ENCODE results near the gene TPSB2.

DNA sequence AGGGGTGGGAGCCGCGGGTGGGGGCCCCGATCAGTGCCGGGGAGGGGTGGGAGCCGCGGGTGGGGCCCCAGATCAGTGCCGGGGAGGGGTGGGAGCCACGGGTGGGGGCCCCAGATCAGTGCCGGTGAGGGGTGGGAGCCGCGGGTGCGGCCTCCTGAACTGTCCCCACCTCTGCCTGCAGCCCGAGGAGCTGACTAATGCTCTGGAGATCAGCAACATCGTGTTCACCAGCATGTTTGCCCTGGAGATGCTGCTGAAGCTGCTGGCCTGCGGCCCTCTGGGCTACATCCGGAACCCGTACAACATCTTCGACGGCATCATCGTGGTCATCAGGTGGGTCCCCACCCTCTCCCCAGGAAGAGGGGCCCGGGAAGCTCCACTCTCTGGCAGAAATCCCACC lies 25.1 kb downstream of the TPSB2 start:
- TF ChIP-seq TOX (CRISPR knock-in tag; IDR thresholded peaks at IDR 0.05; ENCODE audit: borderline replicate concordance) (no peak), ARNTL (CRISPR knock-in tag; IDR thresholded peaks at IDR 0.05; ENCODE audit: borderline replicate concordance, low read depth) (no peak), ESRRG (CRISPR knock-in tag; IDR thresholded peaks at IDR 0.05) (no peak)
- TF ChIP-seq, protein P1, sequence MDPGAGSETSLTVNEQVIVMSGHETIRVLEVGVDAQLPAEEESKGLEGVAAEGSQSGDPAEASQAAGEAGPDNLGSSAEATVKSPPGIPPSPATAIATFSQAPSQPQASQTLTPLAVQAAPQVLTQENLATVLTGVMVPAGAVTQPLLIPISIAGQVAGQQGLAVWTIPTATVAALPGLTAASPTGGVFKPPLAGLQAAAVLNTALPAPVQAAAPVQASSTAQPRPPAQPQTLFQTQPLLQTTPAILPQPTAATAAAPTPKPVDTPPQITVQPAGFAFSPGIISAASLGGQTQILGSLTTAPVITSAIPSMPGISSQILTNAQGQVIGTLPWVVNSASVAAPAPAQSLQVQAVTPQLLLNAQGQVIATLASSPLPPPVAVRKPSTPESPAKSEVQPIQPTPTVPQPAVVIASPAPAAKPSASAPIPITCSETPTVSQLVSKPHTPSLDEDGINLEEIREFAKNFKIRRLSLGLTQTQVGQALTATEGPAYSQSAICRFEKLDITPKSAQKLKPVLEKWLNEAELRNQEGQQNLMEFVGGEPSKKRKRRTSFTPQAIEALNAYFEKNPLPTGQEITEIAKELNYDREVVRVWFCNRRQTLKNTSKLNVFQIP (CRISPR knock-in tag; IDR thresholded peaks at IDR 0.05; ENCODE audit: borderline replicate concordance, low read depth): no peak
- TF ChIP-seq, protein P2, sequence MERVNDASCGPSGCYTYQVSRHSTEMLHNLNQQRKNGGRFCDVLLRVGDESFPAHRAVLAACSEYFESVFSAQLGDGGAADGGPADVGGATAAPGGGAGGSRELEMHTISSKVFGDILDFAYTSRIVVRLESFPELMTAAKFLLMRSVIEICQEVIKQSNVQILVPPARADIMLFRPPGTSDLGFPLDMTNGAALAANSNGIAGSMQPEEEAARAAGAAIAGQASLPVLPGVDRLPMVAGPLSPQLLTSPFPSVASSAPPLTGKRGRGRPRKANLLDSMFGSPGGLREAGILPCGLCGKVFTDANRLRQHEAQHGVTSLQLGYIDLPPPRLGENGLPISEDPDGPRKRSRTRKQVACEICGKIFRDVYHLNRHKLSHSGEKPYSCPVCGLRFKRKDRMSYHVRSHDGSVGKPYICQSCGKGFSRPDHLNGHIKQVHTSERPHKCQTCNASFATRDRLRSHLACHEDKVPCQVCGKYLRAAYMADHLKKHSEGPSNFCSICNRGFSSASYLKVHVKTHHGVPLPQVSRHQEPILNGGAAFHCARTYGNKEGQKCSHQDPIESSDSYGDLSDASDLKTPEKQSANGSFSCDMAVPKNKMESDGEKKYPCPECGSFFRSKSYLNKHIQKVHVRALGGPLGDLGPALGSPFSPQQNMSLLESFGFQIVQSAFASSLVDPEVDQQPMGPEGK (CRISPR knock-in tag; IDR thresholded peaks at IDR 0.05; ENCODE audit: borderline replicate concordance): no peak

All from SK-N-SH treated with all-trans-retinoic acid at 6 μM for 48 hours (cell line).